GM23338 (cell line): ENCODE results near the gene CDKAL1. TPM values are rescaled to one million over a fixed set of nuclear protein-coding genes. Genes with fewer than 3 reads are reported as not detected.

ENCODE experiments used
- ATAC-seq: fragments of 200-7000 bp; cut with Tn5 transposase; 3 replicates; pipeline ENCODE4 v1.9.1; 2020
- DNase-seq: peaks from one replicate; pipeline ENCODE4 v3.0.0-alpha.2; 2015; ENCODE audit warnings: low spot score
- H2AFZ ChIP-seq: fragments of 200-600 bp; sonication (generic); 2 replicates; pipeline ENCODE4 v1.8.0; 2016; ENCODE audit warnings: antibody characterized with exemption, mild to moderate bottlenecking, moderate library complexity
- H3F3A ChIP-seq: fragments of 200-600 bp; sonication (generic); replicated peaks from 2 replicates; pipeline ENCODE4 v1.8.0; 2017; ENCODE audit warnings: antibody characterized with exemption, mixed run types, low read depth
- H3K27ac ChIP-seq: fragments of 200-600 bp; sonication (generic); 2 replicates; pipeline ENCODE4 v1.6.1; 2016; ENCODE audit warnings: low read depth
- H3K27me3 ChIP-seq: fragments of 200-600 bp; sonication (generic); 2 replicates; pipeline ENCODE4 v1.8.0; 2016; ENCODE audit warnings: mild to moderate bottlenecking, mixed run types, moderate library complexity; ENCODE audit not compliant: insufficient read depth
- H3K36me3 ChIP-seq: fragments of 200-600 bp; sonication (generic); 2 replicates; pipeline ENCODE4 v1.8.0; 2016; ENCODE audit warnings: mild to moderate bottlenecking; ENCODE audit not compliant: insufficient read depth
- H3K4me1 ChIP-seq: fragments of 200-600 bp; sonication (generic); 2 replicates; pipeline ENCODE4 v1.8.0; 2016; ENCODE audit warnings: mild to moderate bottlenecking, moderate library complexity; ENCODE audit not compliant: insufficient read depth
- H3K4me2 ChIP-seq: fragments of 200-600 bp; sonication (generic); 2 replicates; pipeline ENCODE4 v1.7.1; 2017; ENCODE audit warnings: mixed run types
- H3K4me3 ChIP-seq: fragments of 200-600 bp; sonication (generic); 2 replicates; pipeline ENCODE4 v1.6.1; 2016; ENCODE audit warnings: mixed run types
- H3K79me2 ChIP-seq: fragments of 200-600 bp; sonication (generic); replicated peaks from 2 replicates; pipeline ENCODE4 v1.8.0; 2017; ENCODE audit warnings: mild to moderate bottlenecking; ENCODE audit not compliant: insufficient read depth
- H3K9me2 ChIP-seq: fragments of 200-600 bp; sonication (generic); 2 replicates; pipeline ENCODE4 v1.8.0; 2017; ENCODE audit not compliant: insufficient read depth
- H4K20me1 ChIP-seq: fragments of 200-600 bp; sonication (generic); replicated peaks from 2 replicates; pipeline ENCODE4 v1.8.0; 2017; ENCODE audit warnings: mild to moderate bottlenecking; ENCODE audit not compliant: insufficient read depth
- H3K27ac Mint-ChIP-seq: 2 replicates; pipeline ENCODE4 v1.8.0; 2020; ENCODE audit warnings: inconsistent platforms, mild to moderate bottlenecking, moderate library complexity, mixed read lengths
- H3K27me3 Mint-ChIP-seq: 3 replicates; pipeline ENCODE4 v1.8.0; 2022; ENCODE audit warnings: low read depth, mild to moderate bottlenecking, moderate library complexity, mixed read lengths, inconsistent platforms; ENCODE audit not compliant: insufficient read depth, poor library complexity
- H3K36me3 Mint-ChIP-seq: 3 replicates; pipeline ENCODE4 v1.8.0; 2021; ENCODE audit warnings: low read depth, mild to moderate bottlenecking, inconsistent platforms, moderate library complexity, mixed read lengths
- H3K4me1 Mint-ChIP-seq: 3 replicates; pipeline ENCODE4 v1.8.0; 2020; ENCODE audit warnings: mild to moderate bottlenecking, inconsistent platforms, mixed read lengths
- H3K4me3 Mint-ChIP-seq: 3 replicates; pipeline ENCODE4 v1.8.0; 2021; ENCODE audit warnings: moderate library complexity, mild to moderate bottlenecking, inconsistent platforms, mixed read lengths
- H3K9me3 Mint-ChIP-seq: 3 replicates; pipeline ENCODE4 v1.8.0; 2020; ENCODE audit warnings: moderate library complexity, mild to moderate bottlenecking, inconsistent platforms, mixed read lengths
- CTCF ChIP-seq, 2 experiments: fragments of 200-600 bp in 1 of 2; sonication (generic) in 1 of 2; conservative IDR thresholded peaks; 2 replicates each; pipeline versions ENCODE4 v1.5.1 to v1.6.1; 2016 to 2017; ENCODE audit warnings: antibody characterized with exemption in 2 of 2, low read depth in 2 of 2, mild to moderate bottlenecking in 2 of 2, moderate library complexity in 1 of 2
- EZH2 ChIP-seq: fragments of 200-600 bp; sonication (generic); IDR thresholded peaks from one replicate; pipeline ENCODE4 v1.8.0; 2017; ENCODE audit warnings: antibody characterized with exemption, mild to moderate bottlenecking, low read depth; ENCODE audit not compliant: unreplicated experiment
- JUNB ChIP-seq: IDR thresholded peaks from one replicate; pipeline ENCODE4 v1.6.1; 2016; ENCODE audit warnings: antibody characterized with exemption; ENCODE audit not compliant: unreplicated experiment
- POLR2AphosphoS5 ChIP-seq: IDR thresholded peaks from 2 replicates; pipeline ENCODE4 v1.6.1; 2016; ENCODE audit warnings: antibody characterized with exemption, low read depth
- REST ChIP-seq: IDR thresholded peaks from one replicate; pipeline ENCODE4 v1.6.1; 2018; ENCODE audit warnings: antibody characterized with exemption; ENCODE audit not compliant: unreplicated experiment
- STAT1 ChIP-seq: IDR thresholded peaks from one replicate; pipeline ENCODE4 v1.6.1; 2016; ENCODE audit warnings: antibody characterized with exemption; ENCODE audit not compliant: unreplicated experiment
- ZNF114 ChIP-seq: fragments of 250-450 bp; sonication (Bioruptor Pico); IDR thresholded peaks from 2 replicates; pipeline ENCODE4 v1.5.0; 2020; ENCODE audit warnings: mild to moderate bottlenecking, moderate library complexity
- polyA plus RNA-seq: library from polyadenylated mRNA; unstranded; fragments of >200 nt; fragmentation: Nextera tagmentation; extraction: Ambion mirVana; gene quantifications from 2 replicates; pipeline ENCODE4 v1.2.1, GENCODE V29; 2016
- total RNA-seq: library from RNA; depleted of rRNA; stranded (reverse); fragments of >200 nt; shearing (Covaris generic); gene quantifications from 2 replicates; pipeline ENCODE4 v1.2.3, GENCODE V29; 2014

Gene CDKAL1
- total and polyA plus RNA-seq, 2 experiments from 2014 or later, result 17.8 to 35.0 TPM

DNA sequence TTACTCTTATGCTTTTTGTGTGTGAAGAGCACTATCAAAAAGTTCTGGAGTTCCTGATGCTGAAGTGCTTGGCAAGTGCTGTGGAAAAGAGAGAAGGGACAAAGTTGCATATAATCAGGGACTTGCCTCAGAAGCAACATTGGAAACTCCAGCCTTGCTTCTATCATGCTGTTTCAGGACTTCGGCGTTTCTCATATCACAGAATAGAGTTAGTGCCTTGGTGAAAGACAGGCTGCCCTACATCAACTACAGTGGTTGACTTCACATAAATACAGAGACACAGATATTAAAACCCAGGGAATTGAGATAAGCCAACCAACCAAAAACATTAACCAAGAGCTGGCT, 36.2 kb upstream of the CDKAL1 start:
- Histone ChIP-seq H3K9me2 (no peaks in the 10 kb centered on the region), H3K36me3 (no peaks in the 10 kb centered on the region), H4K20me1 (no peaks in the 10 kb centered on the region), H3K4me2 (no peak overlapping the region), H3F3A (0 out of 2 replicates have a peak, but pooled peaks cover 7% of the 10 kb centered on the region), H3K4me1 (peaks cover under 1% of the 10 kb centered on the region; the same call in 1 of the 2 replicates), H3K27ac (no peak overlapping the region), H3K4me3 (no peak overlapping the region), H3K79me2 (no peaks in the 10 kb centered on the region), H2AFZ (no peak overlapping the region), H3K27me3 (no peaks in the 10 kb centered on the region)
- TF ChIP-seq ZNF114 (CRISPR knock-in tag), result no peak
- no peak for TF ChIP-seq CTCF (conservative IDR thresholded peaks at IDR 0.05; ENCODE audit: low read depth in 2 of 2)
- no peak for TF ChIP-seq STAT1
- TF ChIP-seq EZH2, result no peak
- TF ChIP-seq POLR2AphosphoS5, result no peak
- TF ChIP-seq REST, result no peak
- no peak for TF ChIP-seq JUNB
- H3K27me3 Mint-ChIP-seq, result no peaks in the 10 kb centered on the region
- no peaks in the 10 kb centered on the region for H3K4me1 Mint-ChIP-seq
- ATAC-seq (no peak), DNase-seq (no peak)
- H3K36me3 Mint-ChIP-seq, result no peaks in the 10 kb centered on the region; the same call in 2 of the 3 replicates
- no peak overlapping the region for H3K4me3 Mint-ChIP-seq
- no peaks in the 10 kb centered on the region for H3K9me3 Mint-ChIP-seq
- no peak overlapping the region for H3K27ac Mint-ChIP-seq

DNA sequence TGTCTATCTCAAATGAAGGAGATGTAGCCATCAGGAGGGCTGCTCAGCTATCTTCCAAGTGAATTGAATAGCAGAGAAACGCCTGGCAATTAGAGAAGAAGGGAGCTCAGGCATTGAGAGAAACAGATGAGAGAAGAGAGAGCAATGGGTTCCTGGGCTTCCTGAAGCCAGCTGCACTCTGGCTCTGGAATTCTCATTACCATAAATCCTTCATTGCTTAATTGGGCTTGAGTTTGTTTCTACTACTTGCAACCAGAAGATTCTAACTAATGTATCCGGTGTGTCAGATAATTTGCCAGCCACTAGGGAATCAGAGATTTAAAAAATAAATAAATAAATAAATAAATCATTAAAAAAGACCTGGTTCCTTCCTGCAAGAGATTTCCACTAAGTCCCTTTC, 25.0 kb upstream of the CDKAL1 start:
- H3K4me3 ChIP-seq, result no peak overlapping the region
- H3K4me1 ChIP-seq, result peaks cover 10% of the 10 kb centered on the region; the same call in 1 of the 2 replicates
- no peaks in the 10 kb centered on the region for H3K36me3 ChIP-seq
- Mint-ChIP-seq H3K27ac (no peak overlapping the region), H3K27me3 (no peaks in the 10 kb centered on the region), H3K4me3 (no peak overlapping the region), H3K9me3 (no peaks in the 10 kb centered on the region), H3K36me3 (no peaks in the 10 kb centered on the region), H3K4me1 (peaks cover 15% of the 10 kb centered on the region)
- no peaks in the 10 kb centered on the region for H3K9me2 ChIP-seq
- H3K27ac ChIP-seq, result no peak overlapping the region
- no peaks in the 10 kb centered on the region for H4K20me1 ChIP-seq
- no peak for TF ChIP-seq CTCF (conservative IDR thresholded peaks at IDR 0.05; ENCODE audit: low read depth in 2 of 2)
- no peaks in the 10 kb centered on the region for H3K27me3 ChIP-seq
- no peaks in the 10 kb centered on the region for H3F3A ChIP-seq
- no peaks in the 10 kb centered on the region for H3K79me2 ChIP-seq
- peak; percentile 30; the same call in 1 of the 3 replicates for ATAC-seq
- no peak overlapping the region for H3K4me2 ChIP-seq
- 0 out of 2 replicates have a peak overlapping the region, but pooled peaks have one; percentile 43 for H2AFZ ChIP-seq
- peak; percentile 21 for DNase-seq
